Muscle of arm (tissue), 12 donors: ENCODE results near the gene RPLP1. TPM values are rescaled to one million over a fixed set of nuclear protein-coding genes. Genes with fewer than 3 reads are reported as not detected.

ENCODE experiments used
- DNase-seq: peaks from one replicate; pipeline ENCODE4 v3.0.0-alpha.2; 2013
- polyA plus RNA-seq, 12 donors: library from polyadenylated mRNA; unstranded; fragments of 120-200 nt; gene quantifications; one replicate each; pipeline ENCODE4 v1.2.1, GENCODE V29; 2013; ENCODE audit not compliant: insufficient read length in 12 of 12

RPLP1 gene
- polyA plus RNA-seq, 12 donors, result 2,418 to 4,362 (median 3,034) TPM; not detected in 1

- DNase-seq, result peak; percentile 99
These were observed 10.0 kb downstream of the RPLP1 start for GRCh38 chr15:69462493-69463181.

GRCh38 chr15:69463182-69463756 is 10.7 kb downstream of the RPLP1 start:
- no peak for DNase-seq

- no peak for DNase-seq
These were observed 12.6 kb downstream of the RPLP1 start for GRCh38 chr15:69465253-69465652.

- DNase-seq, result no peak
These were observed 14.1 kb downstream of the RPLP1 start for GRCh38 chr15:69466733-69467132.

GRCh38 chr15:69467636-69468035 is 15.0 kb downstream of the RPLP1 start:
- no peak for DNase-seq

DNA sequence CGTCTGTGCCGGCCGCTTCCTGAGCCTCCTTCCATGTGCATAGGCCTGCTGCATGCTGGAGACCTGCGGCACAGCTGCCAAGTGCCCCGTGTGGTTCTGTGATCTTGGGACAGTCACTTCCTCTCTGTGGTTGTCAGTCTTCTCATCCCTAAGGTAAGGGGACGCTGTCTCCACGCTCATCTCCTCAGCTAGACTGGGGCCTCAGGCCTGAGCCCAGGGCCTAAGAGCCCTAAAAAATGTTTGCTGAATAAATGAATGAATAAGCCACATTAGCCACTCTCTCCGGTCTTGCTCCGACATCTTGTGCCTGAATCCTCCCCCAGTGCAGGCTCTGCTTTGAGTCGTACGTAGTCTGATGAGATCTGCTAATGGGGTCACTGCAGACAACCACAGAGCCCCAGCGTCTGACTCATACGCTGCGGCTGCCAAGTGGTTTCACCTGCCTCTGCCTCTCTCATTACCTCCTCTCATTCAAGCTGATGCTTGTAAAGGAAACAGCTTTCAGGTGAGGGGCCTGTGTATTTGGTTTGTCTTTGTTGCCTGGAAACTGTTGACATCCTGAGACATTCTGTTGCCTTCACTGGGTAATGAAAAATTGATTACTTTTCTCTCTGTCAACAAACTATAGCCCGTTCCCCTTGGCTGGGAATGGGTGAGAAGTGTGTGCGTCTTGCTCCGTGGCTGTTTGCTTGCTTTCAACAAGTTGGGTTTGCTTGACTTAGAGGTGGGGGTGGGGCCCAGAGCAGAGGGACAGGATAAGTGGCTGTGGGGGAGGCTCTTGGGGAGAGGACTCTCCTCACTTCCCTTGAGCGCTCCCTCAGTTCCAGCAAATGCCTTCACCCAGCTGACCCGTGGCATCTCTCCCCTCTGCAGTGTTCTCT is 15.9 kb downstream of the RPLP1 start:
- no peak for DNase-seq

GRCh38 chr15:69469467-69470201 is 17.0 kb downstream of the RPLP1 start:
- no peak for DNase-seq

GRCh38 chr15:69472046-69472445 is 19.4 kb downstream of the RPLP1 start:
- DNase-seq, result no peak

GRCh38 chr15:69472562-69472961 is 19.9 kb downstream of the RPLP1 start:
- DNase-seq, result no peak

DNA sequence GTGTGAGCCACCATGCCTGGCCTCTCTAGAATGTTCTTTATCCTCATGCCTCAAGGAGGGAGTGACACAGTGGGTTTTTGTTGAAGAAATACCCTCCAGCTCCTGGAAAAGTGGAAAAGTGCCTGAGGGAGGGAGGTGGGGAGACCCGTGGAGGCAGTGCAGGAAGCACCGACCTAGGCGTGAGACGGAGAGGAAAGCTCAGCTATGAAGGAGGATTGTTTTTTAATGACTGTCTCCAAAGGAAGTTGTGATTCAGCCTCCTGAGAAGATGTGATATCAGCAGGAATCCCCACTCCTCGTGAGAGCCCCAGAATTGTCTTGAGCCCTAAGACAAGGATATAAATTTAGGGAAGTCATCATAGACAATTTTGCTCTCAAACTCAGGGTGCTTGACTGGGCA is 21.7 kb downstream of the RPLP1 start:
- no peak for DNase-seq

DNA sequence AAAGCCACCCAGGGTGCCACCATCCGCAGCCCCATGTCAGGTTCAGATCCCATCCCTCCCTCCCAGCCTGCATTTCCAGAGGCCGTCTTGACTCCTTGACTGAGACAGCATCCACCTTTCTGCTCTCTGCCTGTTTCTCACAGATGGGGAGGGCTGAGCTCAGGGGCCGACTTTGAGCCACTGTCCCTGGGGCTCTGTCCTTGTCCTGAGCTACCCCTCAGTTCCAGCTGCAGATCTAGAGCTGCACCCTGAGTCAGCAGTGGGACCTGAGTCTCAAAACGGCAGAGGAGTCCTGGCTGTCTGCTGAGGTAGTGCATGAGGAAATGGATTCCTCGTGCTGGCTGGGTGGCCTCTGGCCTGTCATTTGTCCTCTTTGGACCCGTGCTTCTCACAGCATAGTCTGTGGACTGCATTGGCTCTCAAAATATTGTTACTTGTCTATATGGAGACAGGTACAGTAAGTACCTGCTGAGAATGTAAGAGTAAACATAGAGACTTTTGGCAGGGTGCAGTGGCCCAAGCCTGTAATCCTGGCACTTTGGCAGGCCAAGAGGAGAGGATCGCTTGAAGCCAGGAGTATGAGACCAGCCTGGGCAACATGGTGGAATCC is 22.3 kb downstream of the RPLP1 start:
- DNase-seq, result no peak

- DNase-seq, result peak; percentile 83
These were observed 23.2 kb downstream of the RPLP1 start for GRCh38 chr15:69475769-69476358.

DNA sequence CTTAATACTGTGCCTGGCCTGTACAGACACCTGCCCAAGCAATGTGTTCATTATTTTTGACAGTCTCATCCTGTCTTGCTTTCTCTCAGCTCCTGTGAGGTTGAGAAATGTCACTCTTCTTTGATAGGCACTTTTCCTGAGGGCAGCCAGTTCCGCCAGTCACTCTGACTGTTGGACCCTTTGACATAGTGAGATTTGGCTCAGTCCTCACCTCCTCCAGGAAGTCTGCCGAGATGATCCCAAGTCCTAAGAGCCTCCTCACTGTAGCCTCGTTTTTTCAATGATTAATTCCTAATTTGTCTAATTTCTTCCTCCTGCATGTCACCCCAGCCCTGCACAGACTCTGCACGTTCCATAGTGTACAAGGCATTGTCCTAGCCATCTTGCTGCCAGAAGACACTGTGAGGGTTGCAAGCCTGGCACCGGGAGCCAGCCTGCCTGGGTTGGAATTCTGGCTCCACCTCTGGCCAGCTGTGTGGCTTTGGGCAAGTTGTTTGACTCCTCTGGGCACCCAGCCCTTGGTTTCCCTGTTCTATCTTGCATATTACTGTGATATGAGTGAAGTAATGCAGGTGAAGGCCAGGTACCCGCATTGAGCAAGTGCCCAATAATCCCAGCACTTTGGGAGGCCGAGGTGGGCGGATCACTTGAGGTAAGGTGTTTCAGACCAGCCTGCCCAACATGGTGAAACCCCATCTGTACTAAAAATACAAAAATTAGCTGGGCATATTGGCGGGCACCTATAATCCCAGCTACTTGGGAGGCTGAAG is 24.3 kb downstream of the RPLP1 start:
- DNase-seq, result no peak

DNA sequence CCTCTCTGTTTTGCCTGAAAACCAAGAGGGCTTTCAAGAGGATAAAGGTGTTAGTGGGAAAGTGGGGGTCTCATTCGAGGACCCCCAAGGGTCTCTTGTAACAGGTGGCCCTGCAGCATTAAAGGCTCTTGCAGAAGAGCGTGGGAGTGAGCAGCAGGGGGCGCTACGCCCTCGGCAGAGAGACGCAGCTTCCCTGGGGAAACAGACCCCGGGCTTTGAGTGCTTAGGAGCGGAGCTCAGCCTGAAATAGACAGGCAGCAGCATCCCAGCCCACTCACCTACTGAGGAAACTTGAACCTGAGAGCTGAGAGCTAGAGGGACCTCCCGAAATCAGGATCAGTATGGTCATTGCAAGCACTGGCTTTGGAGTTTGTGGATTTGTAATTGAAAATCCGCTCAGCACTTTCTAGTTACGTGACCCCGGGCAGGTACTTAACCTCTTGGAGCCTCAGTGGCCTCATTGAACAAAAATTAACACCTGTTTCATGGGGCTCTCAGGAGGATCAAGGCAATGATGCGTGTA is 25.7 kb downstream of the RPLP1 start:
- DNase-seq, result no peak

GRCh38 chr15:69479081-69479480 is 26.5 kb downstream of the RPLP1 start:
- DNase-seq, result no peak

GRCh38 chr15:69479971-69480370 is 27.4 kb downstream of the RPLP1 start:
- no peak for DNase-seq

GRCh38 chr15:69480932-69481331 is 28.3 kb downstream of the RPLP1 start:
- DNase-seq, result no peak

GRCh38 chr15:69482686-69483256 is 30.2 kb downstream of the RPLP1 start:
- DNase-seq, result no peak

DNA sequence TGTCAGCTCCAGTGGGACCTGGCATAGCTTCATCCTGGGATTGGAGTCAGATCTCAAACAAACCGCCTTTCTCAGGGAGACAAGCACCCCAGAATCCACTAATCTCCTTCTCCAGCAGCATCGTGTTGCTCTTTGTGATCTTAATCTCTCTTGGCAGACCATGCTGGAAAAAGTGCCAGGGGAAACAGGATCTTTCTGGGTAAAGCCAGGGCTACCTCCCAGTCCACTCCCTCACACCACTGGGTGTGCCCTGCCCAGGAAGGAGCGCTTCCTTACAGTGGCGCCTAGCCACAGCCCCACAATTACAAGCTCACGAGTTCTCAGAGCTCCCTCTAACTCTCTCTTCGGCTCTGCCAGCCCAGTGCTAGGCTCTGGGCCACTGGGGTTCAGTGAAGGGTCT is 32.2 kb downstream of the RPLP1 start:
- DNase-seq, result no peak
